KOPT-K1 (cell line): ENCODE results near the gene TMEM108.

Source experiments
- H3K27ac ChIP-seq: fragments of 200-600 bp; sonication (generic); 2 replicates; pipeline ENCODE4 v1.5.1; 2016; ENCODE audit warnings: antibody characterized with exemption, mild to moderate bottlenecking, low read depth, low read length; ENCODE audit not compliant: poor library complexity, severe bottlenecking
- H3K36me3 ChIP-seq: fragments of 200-600 bp; sonication (generic); 2 replicates; pipeline ENCODE4 v1.5.1; 2017; ENCODE audit warnings: antibody characterized with exemption, mild to moderate bottlenecking, low read length, moderate library complexity; ENCODE audit not compliant: insufficient read depth
- H3K9me3 ChIP-seq: fragments of 200-600 bp; sonication (generic); 2 replicates; pipeline ENCODE4 v1.5.1; 2017; ENCODE audit warnings: antibody characterized with exemption, low read length, mild to moderate bottlenecking; ENCODE audit not compliant: insufficient read depth, poor library complexity, severe bottlenecking

The TMEM108 gene

DNA sequence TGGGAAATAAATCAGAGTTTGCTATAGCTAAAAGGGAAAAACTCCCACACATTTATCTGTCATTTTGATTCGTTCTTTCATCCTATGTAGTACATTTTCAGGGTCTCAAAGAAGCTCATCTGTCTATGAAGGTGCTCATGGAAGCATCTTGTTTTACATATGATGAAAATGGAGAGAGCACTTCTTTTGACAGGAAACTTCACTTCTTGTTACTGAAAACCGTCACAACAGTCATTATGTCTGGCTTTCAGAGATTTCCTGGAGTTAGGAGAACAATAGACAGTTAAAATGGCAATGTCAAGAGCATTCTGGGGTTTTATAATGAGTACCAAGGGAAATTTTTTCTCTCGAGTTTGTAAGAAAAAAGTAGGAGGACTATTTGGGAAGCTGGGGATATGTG is 83.3 kb downstream of the TMEM108 start:
- Histone ChIP-seq H3K9me3 (no peaks in the 10 kb centered on the region), H3K27ac (no peak overlapping the region), H3K36me3 (no peaks in the 10 kb centered on the region)

DNA sequence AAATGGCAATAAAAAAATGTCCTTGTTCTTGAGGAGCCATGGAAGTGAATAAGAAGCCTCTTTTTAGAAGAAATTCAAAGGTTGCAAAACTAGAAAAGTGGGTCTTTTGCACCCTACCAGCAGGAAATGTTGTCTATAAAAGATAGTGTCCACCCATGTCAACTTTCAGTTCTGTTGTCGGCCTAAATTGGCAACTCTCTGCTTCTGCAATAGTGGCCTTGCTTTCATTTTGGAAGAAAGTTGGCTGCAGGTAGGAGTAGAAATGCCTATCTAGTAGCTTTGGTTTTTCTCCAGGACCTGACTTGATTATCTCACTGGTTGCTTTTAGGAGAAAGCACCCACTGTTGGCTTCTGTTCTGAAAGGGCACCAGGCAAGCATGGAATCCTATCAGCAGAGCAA is 85.4 kb downstream of the TMEM108 start:
- no peaks in the 10 kb centered on the region for H3K9me3 ChIP-seq
- no peaks in the 10 kb centered on the region for H3K36me3 ChIP-seq
- H3K27ac ChIP-seq: no peak overlapping the region

DNA sequence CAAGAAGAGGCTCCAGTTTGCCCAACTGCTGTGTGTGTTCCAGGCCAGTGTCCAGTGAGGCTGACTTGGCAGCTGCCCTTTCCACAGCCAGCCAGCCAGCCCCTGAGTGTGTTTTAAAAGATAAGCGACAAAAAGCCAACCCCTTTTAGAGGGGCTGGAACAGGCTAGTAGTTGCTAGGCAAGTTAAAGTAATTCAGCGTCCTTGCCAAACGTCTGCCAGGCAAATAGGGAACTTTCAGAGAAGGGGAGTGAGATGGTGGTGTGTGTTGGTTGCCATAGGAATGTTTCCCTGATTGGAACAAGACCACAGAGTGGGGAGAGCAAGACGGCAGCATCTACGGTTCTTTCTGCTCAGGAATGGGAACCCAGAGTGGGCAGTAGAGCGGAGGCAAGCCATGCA is 86.3 kb downstream of the TMEM108 start:
- H3K9me3 ChIP-seq: no peaks in the 10 kb centered on the region
- H3K27ac ChIP-seq: no peak overlapping the region

DNA sequence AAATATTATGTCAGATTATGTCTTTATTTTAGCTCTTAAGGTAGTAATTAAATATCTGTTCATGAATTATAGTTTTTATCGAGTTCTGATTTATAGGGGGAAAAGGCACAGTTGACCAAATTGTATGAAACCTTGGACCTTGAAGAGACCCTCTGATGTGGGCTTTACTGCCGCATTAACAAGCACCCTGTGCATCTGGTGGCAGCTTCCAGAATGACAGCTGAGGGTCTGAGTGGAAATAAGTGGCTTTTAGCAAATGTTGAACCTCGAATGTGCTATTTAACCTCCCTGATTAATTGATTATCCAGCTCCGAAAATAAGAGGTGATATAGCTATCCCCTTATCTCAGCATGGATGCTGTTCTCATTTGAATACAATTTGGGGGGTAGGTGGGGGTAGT is 87.0 kb downstream of the TMEM108 start:
- Histone ChIP-seq H3K9me3 (no peaks in the 10 kb centered on the region), H3K36me3 (no peaks in the 10 kb centered on the region), H3K27ac (no peak overlapping the region)

More for the DNA sequence above, 86.3 kb downstream of the TMEM108 start:
- H3K36me3 ChIP-seq: no peaks in the 10 kb centered on the region

DNA sequence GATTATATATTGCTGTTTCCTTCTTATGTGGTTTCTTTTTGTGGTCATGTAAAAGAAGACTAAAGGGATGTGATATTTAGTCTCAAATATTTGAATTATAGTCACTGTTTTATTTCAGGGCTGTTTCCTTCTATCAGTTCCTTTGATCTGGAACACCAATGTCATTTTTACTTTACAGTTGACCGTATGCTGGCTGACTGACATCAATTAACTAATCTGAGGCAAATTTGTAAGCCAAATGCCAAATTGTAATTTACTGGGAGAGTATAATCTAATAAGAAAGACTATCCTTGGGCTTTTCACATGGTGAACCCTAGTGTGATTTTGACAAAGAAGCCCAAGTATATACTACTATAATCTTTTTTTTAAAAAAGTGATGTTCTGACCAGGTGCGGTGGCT is 87.6 kb downstream of the TMEM108 start:
- Histone ChIP-seq H3K9me3 (no peaks in the 10 kb centered on the region), H3K36me3 (no peaks in the 10 kb centered on the region), H3K27ac (no peak overlapping the region)

DNA sequence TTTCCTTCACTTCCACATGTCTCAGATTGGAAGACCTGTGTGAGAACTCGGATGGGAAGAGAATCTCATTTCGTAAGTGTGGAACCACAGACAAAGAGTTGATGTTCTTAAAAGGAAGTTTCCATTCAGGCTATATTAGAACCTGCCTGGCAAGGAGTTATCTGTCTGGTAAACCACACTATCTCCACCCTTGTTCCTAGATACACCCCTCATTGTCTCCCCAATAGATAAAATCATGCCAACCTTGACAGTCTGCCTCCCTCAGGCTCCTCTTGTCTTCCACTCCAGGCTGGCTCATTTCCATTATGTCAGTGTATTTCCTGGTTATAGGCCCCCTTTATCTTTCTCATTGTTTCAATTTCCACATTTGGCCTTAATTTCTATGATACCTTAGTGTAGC is 89.2 kb downstream of the TMEM108 start:
- Histone ChIP-seq H3K36me3 (no peaks in the 10 kb centered on the region), H3K27ac (no peak overlapping the region), H3K9me3 (no peaks in the 10 kb centered on the region)

DNA sequence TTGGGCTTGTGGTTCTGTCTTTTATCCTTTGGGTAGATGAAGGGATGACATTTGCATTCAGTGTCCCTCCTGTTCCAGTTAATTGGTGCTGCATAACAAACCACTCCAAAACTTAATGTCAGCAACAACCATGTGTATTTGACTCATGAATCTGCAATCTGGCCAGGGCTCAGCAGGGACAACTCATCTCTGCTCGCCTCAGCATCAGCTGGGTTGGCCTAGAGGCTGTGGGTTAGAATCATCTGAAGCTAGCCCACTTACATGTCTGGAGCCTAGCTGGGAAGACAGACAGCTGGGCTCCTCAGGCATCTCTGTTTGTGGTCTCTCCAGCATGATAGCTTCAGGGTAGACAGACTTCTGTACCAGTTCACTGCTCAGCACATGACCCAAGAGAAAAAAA is 92.0 kb downstream of the TMEM108 start:
- no peak overlapping the region for H3K27ac ChIP-seq
- H3K36me3 ChIP-seq: no peaks in the 10 kb centered on the region
- no peaks in the 10 kb centered on the region for H3K9me3 ChIP-seq

DNA sequence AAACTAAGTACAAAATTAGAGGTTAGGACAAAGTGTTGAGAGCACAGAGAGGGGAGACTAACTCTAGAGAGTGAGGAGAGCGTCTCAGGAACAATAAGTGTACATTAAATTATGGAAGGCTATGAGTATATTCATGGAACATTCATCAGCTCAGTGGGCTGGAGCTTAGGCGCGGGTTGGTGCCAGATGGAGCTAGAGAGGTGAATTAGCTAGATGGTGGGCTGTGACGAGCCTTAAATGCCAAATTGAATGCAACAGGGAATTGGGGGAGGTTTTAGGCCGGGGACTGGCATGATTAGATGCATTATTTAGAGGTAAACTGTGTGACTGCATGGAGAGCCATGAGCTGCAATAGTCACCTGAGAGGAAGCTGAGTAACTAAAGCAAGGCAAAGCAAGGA is 97.1 kb downstream of the TMEM108 start:
- Histone ChIP-seq H3K27ac (no peak overlapping the region), H3K36me3 (no peaks in the 10 kb centered on the region), H3K9me3 (no peaks in the 10 kb centered on the region)

DNA sequence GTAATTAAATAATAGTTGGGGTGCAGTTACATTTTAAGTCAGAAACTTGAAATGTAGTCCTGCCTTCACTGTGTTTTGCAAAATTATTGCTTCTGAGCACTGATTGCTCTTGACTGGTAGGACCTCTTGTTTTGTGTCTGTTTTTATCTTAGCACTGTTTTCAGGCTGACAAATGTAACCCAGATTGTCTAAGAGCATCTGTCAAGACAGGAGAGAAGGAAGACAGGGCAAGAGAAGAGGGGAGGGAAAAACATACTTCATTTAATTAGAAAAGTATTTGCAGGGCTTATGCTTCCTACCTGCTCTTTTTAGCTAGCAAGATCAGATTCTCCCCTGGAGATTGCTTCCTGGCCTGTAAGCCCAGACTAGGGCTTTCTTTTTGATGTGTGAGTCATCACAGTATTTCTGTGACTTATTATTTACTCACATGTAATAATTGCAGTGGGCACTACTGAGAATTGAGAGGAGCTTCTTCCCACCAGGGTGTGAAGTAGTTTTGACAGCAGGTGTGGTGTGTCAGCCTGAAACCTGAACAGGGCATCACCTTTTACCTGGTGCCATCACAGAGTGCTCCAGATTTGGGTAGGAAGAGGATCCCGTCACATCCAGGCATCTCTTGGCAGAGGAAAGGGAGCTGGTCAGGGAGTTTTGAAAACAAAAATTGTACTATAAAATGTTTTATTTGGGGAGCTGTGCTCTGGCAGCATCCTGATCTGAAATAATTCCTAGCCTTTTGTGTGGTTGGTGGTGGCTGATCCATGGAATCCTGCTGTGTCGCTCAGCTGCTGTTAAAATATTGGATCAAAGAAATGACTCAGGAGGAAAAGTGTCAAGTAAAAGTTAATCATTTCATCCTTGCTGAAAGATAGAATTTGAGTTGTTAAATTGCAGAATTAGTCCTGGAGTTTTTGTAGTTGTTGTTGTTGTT is 98.2 kb downstream of the TMEM108 start:
- Histone ChIP-seq H3K9me3 (no peaks in the 10 kb centered on the region), H3K27ac (no peak overlapping the region), H3K36me3 (no peaks in the 10 kb centered on the region)

DNA sequence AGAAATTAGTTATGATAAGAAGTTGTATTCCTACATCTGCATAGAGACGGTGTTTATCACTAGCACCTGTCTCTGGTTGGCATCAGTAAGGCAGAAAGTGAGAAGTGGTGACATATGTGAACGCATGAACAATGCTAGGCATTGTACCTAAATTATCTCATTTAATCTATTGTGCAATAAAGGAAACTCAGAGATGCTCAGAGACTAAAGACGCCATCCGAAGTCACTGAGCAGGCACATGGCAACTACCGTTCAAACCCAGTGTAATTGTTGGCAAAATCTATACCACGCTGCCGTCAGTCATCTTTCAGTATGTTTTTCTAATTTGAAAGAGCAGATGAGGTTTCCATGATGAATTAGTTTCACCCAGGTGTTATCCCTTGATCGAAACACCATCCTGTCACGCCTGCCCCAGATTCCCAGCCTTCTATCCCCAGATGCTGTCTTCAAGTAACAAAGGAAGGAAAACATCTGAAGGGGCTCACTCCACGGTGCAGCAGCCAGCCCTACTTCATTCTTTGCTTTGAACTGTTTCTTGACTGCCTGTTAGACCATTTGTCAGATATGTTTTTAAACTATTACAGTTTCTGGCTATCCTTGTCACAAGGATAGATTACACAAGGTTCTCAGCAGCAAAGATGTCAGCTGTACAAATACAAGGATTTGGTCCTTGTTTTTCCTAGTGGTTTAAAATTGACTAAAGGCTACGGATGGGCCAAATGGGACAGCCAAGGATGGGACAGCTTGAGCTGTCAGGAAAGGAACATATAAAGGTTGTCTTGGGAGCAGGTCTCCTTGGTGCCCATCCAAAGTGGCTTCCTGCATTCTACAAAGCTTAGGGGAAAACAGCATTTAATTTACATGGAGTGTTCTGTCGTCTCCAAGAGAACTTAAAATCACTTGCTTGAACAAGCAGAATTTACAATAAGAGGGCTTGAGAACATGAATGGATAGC is 99.1 kb downstream of the TMEM108 start:
- Histone ChIP-seq H3K27ac (no peak overlapping the region), H3K36me3 (no peaks in the 10 kb centered on the region), H3K9me3 (no peaks in the 10 kb centered on the region)

DNA sequence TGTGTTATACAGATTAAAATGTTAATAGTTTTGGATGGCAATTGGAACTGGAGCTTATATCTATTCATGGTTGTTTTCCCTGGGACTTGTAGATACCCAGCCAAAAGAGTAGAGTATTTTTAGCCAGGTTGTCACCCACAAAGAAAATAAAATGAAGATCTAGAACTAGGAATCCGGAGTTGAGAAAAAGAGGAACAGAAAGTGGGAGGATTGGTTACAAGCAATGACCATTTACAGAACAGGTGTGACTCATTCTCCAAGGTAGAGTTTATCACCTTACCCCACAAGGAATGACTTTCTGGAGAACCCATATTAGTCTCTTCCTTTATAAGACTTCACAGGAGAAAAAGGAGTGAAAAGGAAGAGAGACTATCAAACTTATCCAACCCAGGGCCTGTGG is 99.8 kb downstream of the TMEM108 start:
- Histone ChIP-seq H3K9me3 (no peaks in the 10 kb centered on the region), H3K36me3 (no peaks in the 10 kb centered on the region), H3K27ac (no peak overlapping the region)

DNA sequence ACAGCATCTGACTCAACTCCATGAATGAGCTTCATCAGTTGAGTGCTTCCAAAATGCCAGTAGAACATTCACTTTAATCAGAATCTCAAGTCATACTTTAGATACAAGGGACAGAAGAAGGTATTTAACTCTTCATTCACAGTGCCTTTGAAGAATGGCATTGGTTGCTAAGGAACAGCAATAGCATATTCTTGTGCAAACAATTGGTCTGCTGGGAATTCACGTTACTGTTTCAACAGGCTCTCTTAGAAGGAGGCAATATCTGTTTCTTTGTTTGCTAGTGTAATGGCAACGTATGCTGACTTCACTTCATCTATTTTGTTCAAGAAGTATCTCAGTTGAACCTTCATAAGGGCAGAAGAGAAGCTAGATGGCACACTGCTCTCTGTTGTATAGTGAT is 113.9 kb downstream of the TMEM108 start:
- no peaks in the 10 kb centered on the region for H3K36me3 ChIP-seq
- no peak overlapping the region for H3K27ac ChIP-seq
- no peaks in the 10 kb centered on the region for H3K9me3 ChIP-seq

DNA sequence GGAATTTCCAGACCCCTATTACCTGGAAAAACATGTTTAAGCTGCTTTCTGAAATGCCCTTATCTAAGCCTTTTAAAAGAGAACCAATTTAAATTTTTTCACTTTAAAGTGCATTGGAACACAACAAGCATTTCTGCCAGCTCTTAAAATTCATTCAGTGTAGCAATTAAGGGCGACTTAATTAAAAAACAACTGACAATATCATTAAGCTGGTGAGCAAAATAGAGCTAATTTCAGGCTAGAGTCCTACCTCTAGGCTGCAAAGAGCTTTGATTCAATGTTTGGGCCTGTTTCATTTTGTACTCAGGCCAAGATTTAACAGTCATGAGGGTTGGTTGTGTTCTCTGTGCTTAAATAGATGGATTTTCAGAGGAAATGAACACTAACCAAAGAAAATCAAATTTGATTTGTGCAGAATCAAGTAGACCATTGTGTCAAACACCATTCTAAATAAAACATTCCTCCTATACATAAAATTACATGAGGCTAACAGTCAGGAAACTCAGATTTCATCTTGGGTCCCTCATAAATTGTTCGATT is 114.6 kb downstream of the TMEM108 start:
- no peaks in the 10 kb centered on the region for H3K36me3 ChIP-seq
- H3K9me3 ChIP-seq: no peaks in the 10 kb centered on the region
- H3K27ac ChIP-seq: no peak overlapping the region

DNA sequence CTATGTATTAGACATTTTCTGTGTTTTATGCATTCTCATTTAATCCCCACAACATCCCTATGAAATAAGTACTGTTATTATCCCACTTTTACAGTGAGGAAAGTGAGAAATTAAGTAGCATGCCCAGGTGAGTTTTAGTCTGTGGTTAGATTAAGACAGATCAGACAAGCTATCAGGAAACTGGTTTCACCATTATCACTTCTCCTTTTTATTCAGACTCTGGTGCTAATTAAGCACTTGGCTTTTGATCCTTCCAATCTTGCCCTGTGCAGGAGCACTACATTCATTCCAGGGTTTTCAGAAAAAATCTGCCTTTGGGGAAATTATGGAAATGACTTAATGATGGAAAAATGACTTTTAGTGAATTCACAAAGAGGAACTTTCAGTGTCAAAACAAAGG is 115.2 kb downstream of the TMEM108 start:
- Histone ChIP-seq H3K36me3 (no peaks in the 10 kb centered on the region), H3K9me3 (no peaks in the 10 kb centered on the region), H3K27ac (no peak overlapping the region)

DNA sequence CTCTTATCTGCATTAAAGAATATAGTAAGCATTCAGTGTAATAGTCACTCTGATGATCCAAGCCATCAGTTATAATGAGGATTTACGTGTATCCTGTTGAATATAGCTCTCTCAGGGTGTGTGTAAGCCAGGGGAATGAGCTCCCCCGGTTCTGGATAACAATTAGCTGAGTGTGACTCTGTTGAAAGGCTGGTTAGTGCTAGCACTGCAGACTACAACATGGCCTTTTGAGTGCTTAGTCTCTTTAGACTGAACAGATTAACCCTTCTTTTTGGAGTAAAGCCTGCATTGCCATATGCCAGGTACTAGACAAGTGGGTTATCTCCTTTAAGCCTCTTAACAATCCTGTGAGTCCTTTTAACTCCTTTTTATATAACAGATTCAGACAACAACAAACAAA is 119.5 kb downstream of the TMEM108 start:
- no peaks in the 10 kb centered on the region for H3K36me3 ChIP-seq
- no peak overlapping the region for H3K27ac ChIP-seq
- no peaks in the 10 kb centered on the region for H3K9me3 ChIP-seq
